Activated CD8-positive, alpha-beta memory T cell treated with anti-CD3 and anti-CD28 coated beads for 36 hours (primary cell): ENCODE measurements around the gene APOL3. TPM values are rescaled to one million over a fixed set of nuclear protein-coding genes. Genes with fewer than 3 reads are reported as not detected.

Source experiments
- CTCF ChIA-PET: fragments of 350-600 bp; sonication (Branson Sonifier 250); formaldehyde crosslinking; loops from one replicate; lab custom pipeline; 2021; ENCODE audit warnings: antibody characterized with exemption; lab: Charles Lee
- POLR2A ChIA-PET: fragments of 350-600 bp; sonication (Branson Sonifier 250); formaldehyde crosslinking; loops from one replicate; lab custom pipeline; 2021; ENCODE audit warnings: antibody characterized with exemption; lab: Charles Lee
- total RNA-seq, 2 experiments: library from RNA; stranded (reverse); gene quantifications; one replicate each; pipeline ENCODE4 v1.2.3, GENCODE V29; 2021

The APOL3 gene
- total RNA-seq, 2 experiments from 2014 or later, result 32.7 to 33.2 TPM

- CTCF ChIA-PET, result interaction anchor here (0.6 to 1.0 kb wide), 2 partner anchors 20 to 85 kb away, joined by 3 read pairs; no protein-coding TSS in a partner anchor
- POLR2A ChIA-PET, result no interaction called here
Measured at GRCh38 chr22:36129071-36129470, 31.5 kb downstream of the APOL3 start.

- POLR2A ChIA-PET, result no interaction called here
Measured at GRCh38 chr22:36125994-36126531, 34.5 kb downstream of the APOL3 start.

DNA sequence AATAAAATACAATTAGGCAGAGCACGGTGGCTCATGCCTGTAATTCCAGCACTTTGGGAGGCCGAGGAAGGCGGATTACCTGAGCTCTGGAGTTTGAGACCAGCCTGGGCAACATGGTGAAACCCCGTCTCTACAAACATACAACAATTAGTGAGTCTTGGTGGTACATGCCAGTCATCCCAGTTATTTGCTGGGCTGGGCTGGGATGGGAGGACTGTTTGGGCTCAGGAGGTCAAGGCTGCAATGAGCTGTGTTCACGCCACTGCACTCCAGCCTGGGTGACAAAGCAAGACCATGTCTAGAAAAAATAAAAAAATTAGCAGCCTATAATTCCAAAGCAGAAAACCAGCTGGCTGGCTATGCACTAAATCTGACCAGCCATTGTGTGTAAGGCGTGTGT, 35.1 kb downstream of the APOL3 start:
- CTCF ChIA-PET, result interaction anchor here (0.6 to 3.3 kb wide), 4 partner anchors 11 to 486 kb away, joined by 3 to 12 read pairs (median 6); no protein-coding TSS in a partner anchor
- POLR2A ChIA-PET, result no interaction called here

More at GRCh38 chr22:36125994-36126531, 34.5 kb downstream of the APOL3 start:
- CTCF ChIA-PET, result interaction anchor here (0.6 to 3.3 kb wide), 3 partner anchors 11 to 486 kb away, joined by 3 to 12 read pairs (median 8); no protein-coding TSS in a partner anchor

DNA sequence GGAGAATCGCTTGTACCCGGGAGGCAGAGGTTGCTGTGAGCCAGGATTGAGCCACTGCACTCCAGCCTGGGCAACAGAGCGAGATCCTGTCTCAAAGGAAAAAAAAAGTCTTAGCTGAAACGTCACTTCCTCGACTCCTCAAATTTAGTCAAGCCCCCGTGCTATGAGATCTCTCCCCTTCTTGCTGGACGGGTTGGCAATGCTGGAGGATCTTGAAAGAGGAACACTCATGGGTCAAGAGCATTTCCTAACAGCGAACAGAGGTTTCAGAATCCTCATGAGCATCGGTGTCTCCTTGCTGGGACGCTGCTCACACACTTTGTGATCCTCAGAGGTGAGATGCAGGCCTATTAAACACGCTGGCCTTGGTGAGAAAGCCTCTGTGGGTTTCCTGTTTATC, 35.9 kb downstream of the APOL3 start:
- ChIA-PET CTCF (interaction anchor here (0.5 to 3.3 kb wide), 16 partner anchors 9 to 773 kb away, joined by 3 to 12 read pairs (median 4); partner anchors contain the start of genes APOL6 and RBFOX2), POLR2A (interaction anchor here (0.5 kb wide), 1 partner anchor 177 kb away, joined by 8 read pairs; no protein-coding TSS in a partner anchor)

GRCh38 chr22:36123673-36124630, 36.6 kb downstream of the APOL3 start:
- ChIA-PET POLR2A (interaction anchor here (0.5 kb wide), 1 partner anchor 176 kb away, joined by 8 read pairs; no protein-coding TSS in a partner anchor), CTCF (interaction anchor here (0.5 to 3.3 kb wide), 17 partner anchors 8 to 773 kb away, joined by 3 to 12 read pairs (median 3); partner anchors contain the start of genes APOL6 and RBFOX2)

DNA sequence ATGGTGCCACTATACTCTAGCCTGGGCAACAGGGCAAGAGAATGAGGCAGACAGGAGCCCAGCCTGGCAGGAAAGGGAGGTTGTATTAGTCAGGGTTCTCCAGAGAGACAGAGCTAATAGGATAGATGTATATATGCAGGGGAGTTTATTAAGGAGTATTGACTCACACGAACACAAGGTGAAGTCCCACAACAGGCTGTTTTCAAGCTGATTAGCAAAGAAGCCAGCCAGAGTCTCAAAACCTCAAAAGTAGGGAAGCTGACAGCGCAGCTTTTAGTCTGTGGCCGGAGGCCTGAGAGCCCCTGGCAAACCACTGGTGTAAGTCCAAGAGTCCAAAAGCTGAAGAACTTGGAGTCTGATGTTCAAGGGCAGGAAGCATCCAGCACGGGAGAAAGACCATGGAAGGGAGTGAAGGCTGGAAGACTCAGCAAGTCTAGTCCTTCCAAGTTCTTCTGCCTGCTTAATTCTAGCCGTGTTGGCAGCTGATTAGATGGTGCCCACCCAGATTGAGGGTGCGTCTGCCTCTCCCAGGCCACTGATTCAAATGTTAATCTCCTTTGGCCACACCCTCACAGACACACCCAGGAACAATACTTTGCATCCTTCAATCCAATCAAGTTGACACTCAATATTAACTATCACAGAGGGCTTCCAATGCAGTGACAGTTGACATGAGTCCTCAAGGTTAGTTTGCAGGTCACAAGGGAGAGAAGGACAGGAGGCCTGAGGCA, 39.8 kb downstream of the APOL3 start:
- POLR2A ChIA-PET, result interaction anchor here (0.5 kb wide), 1 partner anchor 49 kb away, joined by 3 read pairs; no protein-coding TSS in a partner anchor
- CTCF ChIA-PET, result interaction anchor here (0.9 to 1.2 kb wide), 2 partner anchors 10 to 55 kb away, joined by 3 to 5 read pairs; no protein-coding TSS in a partner anchor

DNA sequence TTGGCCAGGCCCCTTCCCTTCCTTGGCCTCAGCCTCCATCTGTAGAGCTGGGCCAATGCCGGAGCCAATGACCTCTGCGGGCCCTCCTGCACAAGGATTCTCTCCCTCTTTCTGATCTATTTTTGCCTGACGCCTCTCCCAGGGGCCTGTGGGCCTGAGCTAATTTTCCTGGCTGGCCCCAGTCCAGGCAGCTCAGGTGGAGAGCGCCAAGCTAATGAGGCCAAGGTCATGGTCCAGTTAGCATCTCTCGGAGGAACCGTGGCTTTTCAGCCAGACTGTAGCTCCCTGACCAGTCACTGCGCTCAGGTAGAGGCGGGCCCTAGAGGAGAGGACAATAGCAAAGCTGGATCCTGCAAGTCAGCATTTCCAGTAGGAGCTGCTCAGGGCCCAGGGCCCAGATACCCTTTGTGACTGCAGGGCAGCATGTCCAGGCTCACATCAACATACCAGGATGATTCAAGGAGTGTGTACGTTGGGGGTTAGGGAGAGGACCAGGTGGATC, 43.5 kb downstream of the APOL3 start:
- POLR2A ChIA-PET, result no interaction called here
- CTCF ChIA-PET, result interaction anchor here (1.7 kb wide), 1 partner anchor 52 kb away, joined by 5 read pairs; no protein-coding TSS in a partner anchor

GRCh38 chr22:36116127-36116526, 44.4 kb downstream of the APOL3 start:
- POLR2A ChIA-PET, result interaction anchor here (1.0 kb wide), 1 partner anchor 181 kb away, joined by 4 read pairs; no protein-coding TSS in a partner anchor

GRCh38 chr22:36113121-36113520, 47.4 kb downstream of the APOL3 start:
- POLR2A ChIA-PET, result no interaction called here
- CTCF ChIA-PET, result interaction anchor here (0.7 kb wide), 1 partner anchor 756 kb away, joined by 3 read pairs; no protein-coding TSS in a partner anchor

More at GRCh38 chr22:36116127-36116526, 44.4 kb downstream of the APOL3 start:
- CTCF ChIA-PET, result interaction anchor here (0.7 to 1.7 kb wide), 2 partner anchors 8 to 51 kb away, joined by 3 to 5 read pairs; no protein-coding TSS in a partner anchor

GRCh38 chr22:36111316-36111715, 49.2 kb downstream of the APOL3 start:
- ChIA-PET POLR2A (no interaction called here), CTCF (interaction anchor here (1.6 kb wide), 1 partner anchor 45 kb away, joined by 3 read pairs; no protein-coding TSS in a partner anchor)

GRCh38 chr22:36110306-36110881, 50.2 kb downstream of the APOL3 start:
- ChIA-PET POLR2A (no interaction called here), CTCF (no interaction called here)

DNA sequence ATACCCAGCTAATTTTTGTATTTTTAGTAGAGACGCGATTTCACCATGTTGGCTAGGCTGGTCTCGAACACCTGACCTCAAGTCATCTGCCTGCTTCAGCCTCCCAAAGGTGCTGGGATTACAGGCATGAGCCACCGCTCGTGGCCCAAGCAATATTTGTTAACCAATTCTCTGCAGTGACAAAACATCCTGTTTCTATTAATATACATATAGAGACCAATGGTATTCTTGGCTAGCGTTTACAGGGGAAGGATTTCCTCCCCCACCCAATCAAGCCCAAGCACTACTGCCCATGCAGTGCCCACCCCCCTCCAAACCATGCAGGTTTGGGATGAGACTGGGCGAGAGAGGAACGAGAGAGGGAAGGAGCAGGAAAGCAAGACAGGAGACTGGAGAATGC, 53.1 kb downstream of the APOL3 start:
- ChIA-PET POLR2A (no interaction called here), CTCF (interaction anchor here (0.7 kb wide), 1 partner anchor 17 kb away, joined by 3 read pairs; no protein-coding TSS in a partner anchor)

DNA sequence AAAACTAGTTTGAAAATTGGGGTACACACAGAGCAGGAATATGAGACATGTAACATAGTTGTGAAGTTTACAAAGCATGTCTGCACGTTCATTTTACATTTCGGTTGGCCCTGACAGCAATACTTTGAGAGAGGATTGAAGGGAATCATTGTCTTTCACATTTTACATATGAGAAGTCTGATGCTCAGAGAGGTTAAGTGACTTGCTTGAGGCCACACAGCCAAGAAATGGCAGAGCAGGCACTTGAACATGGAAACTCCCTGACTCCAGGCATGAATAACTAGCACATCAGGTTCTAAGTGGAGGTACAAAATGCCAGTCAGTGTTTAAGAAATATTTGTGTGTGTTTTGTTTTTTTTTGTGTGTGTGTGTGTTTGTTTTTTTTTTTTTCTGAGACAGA, 53.6 kb downstream of the APOL3 start:
- CTCF ChIA-PET, result no interaction called here
- POLR2A ChIA-PET, result no interaction called here

DNA sequence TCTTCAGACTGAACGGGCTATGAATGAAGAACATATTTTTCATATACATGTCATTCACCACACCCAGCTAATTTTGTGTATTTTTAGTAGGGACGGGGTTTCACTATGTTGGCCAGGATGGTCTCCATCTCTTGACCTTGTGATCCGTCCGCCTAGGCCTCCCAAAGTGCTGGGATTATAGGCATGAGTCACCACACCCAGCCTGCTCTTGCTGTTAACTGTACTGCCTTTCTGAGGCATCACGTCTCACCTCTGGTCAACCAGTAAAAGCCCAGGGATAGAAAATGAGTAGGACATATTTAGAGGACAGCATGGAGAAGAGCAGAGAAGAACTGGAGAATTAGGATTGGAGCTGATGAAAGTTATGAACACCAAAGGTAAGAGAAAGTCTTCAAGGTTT, 55.6 kb downstream of the APOL3 start:
- ChIA-PET POLR2A (interaction anchor here (0.5 kb wide), 1 partner anchor 167 kb away, joined by 3 read pairs; no protein-coding TSS in a partner anchor), CTCF (no interaction called here)

GRCh38 chr22:36104435-36104834, 56.1 kb downstream of the APOL3 start:
- ChIA-PET CTCF (no interaction called here), POLR2A (interaction anchor here (0.5 kb wide), 1 partner anchor 167 kb away, joined by 3 read pairs; no protein-coding TSS in a partner anchor)

GRCh38 chr22:36103891-36104290, 56.7 kb downstream of the APOL3 start:
- POLR2A ChIA-PET, result no interaction called here
- CTCF ChIA-PET, result no interaction called here

DNA sequence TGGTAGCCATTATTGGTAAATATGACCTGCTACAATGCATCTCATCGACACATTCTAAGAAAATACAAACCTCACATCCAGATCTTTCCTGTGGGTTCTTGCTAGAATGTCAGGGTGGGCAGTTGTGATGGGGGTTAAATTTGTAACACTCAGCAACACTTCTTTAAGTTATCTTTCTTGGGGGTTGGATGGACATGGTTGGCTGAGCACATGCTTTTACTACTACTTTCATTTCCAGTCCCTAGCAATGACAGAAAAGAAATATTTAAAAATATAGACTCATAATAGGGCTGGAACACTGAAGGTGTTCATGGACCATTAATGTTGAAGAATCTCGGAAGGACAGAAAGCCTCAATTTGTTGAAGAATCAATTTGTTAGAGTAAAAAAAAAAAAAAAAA, 57.6 kb downstream of the APOL3 start:
- CTCF ChIA-PET, result no interaction called here
- POLR2A ChIA-PET, result no interaction called here

DNA sequence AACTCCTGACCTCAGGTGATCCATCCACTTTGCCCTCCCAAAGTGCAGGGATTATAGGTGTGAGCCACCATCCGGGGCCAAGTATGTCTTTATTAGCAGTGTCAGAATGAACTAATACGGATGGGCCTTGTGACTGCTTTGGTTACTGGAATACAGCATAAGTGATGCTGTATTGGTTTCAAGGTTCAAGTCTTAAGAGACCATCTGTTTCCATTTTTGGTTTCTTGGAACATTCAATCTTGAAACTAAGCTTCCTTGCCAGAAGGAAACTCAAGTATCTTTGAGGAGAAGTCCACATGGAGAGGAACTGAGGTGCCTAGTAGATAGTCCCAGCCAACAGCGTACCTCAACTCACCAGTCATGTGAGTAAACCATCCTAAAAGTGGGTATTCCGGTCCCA, 58.8 kb downstream of the APOL3 start:
- ChIA-PET POLR2A (interaction anchor here (0.6 kb wide), 1 partner anchor 353 kb away, joined by 5 read pairs; no protein-coding TSS in a partner anchor), CTCF (no interaction called here)
